ENCODE results near the gene P2RX7.

DNA sequence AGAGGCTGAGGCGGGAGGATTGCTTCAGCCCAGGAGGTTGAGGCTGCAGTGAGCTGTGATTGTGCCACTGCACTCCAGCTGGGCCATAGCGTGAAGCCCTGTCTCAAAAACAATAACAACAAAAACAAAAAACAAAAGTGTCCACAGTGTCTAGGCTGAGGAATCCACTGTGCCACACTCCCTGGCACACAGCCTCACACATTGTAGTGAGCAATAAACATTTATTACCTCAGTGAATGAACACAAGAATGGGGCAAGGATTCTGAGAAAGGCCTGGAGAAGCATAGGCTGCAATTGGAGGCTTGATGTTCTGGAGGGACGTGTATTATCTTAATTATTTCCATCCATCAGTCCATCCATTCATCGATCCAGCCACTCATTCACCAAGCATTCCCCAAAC lies 17.1 kb upstream of the P2RX7 start:
- TF ChIP-seq, protein P1, sequence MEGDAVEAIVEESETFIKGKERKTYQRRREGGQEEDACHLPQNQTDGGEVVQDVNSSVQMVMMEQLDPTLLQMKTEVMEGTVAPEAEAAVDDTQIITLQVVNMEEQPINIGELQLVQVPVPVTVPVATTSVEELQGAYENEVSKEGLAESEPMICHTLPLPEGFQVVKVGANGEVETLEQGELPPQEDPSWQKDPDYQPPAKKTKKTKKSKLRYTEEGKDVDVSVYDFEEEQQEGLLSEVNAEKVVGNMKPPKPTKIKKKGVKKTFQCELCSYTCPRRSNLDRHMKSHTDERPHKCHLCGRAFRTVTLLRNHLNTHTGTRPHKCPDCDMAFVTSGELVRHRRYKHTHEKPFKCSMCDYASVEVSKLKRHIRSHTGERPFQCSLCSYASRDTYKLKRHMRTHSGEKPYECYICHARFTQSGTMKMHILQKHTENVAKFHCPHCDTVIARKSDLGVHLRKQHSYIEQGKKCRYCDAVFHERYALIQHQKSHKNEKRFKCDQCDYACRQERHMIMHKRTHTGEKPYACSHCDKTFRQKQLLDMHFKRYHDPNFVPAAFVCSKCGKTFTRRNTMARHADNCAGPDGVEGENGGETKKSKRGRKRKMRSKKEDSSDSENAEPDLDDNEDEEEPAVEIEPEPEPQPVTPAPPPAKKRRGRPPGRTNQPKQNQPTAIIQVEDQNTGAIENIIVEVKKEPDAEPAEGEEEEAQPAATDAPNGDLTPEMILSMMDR (conservative IDR thresholded peaks at IDR 0.05 in 1 of 2, IDR thresholded peaks at IDR 0.05 in 1 of 2; ENCODE audit: low read depth in 1 of 2, low read length in 2 of 2) = no peak
- no peak for TF ChIP-seq EZH2 (IDR thresholded peaks at IDR 0.05; ENCODE audit: low read length, missing control alignments)
